Limb (tissue), 2 donors: Measurements from ENCODE around the gene TMEM82.

Experiments
- DNase-seq, 2 donors: peaks; one replicate each; pipeline ENCODE4 v3.0.0-alpha.2; 2016; ENCODE audit errors: extremely low spot score in 2 of 2

TMEM82 gene

GRCh38 chr1:15735304-15736037, 6.8 kb upstream of the TMEM82 start:
- no peak for DNase-seq

DNA sequence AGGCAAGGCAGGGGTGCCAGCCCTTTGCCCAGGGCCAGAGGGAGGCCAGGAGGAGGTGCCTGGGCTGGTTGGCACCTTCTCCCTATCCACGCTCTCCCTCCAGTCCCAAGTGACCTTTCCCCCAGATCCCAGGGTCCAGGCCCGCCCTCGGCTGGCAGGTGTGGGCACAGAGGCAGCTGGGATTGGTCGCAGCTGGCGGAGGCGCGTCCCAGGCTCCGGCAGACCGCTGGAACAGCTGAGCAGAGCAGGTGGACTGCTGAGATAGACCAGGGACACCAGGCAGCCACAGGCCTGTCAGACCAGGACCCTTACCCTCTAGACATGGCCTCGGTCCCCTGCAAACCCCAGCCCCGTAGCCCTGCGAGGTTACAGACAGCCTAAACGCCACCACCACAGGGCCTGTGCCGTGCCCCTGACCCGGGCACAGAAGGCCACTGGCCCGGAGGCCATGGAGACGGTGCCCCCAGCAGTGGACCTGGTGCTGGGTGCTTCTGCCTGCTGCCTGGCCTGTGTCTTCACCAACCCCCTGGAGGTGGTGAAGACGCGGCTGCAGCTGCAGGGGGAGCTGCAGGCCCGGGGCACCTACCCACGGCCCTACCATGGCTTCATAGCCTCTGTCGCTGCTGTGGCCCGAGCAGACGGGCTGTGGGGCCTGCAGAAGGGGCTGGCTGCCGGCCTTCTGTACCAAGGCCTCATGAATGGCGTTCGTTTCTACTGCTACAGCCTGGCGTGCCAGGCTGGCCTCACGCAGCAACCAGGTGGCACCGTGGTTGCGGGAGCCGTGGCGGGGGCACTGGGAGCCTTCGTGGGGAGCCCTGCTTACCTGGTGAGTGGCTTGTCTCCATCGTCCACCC, 6.0 kb upstream of the TMEM82 start, which contains the start of gene SLC25A34:
Gene SLC25A34, plus strand, starts transcription at position 221 of the 854 bp plus-strand sequence. Its CDS starts 228 bp downstream, at position 449.
- no peak for DNase-seq

- DNase-seq: no peak
Measured at GRCh38 chr1:15736892-15737261, 5.4 kb upstream of the TMEM82 start.

DNA sequence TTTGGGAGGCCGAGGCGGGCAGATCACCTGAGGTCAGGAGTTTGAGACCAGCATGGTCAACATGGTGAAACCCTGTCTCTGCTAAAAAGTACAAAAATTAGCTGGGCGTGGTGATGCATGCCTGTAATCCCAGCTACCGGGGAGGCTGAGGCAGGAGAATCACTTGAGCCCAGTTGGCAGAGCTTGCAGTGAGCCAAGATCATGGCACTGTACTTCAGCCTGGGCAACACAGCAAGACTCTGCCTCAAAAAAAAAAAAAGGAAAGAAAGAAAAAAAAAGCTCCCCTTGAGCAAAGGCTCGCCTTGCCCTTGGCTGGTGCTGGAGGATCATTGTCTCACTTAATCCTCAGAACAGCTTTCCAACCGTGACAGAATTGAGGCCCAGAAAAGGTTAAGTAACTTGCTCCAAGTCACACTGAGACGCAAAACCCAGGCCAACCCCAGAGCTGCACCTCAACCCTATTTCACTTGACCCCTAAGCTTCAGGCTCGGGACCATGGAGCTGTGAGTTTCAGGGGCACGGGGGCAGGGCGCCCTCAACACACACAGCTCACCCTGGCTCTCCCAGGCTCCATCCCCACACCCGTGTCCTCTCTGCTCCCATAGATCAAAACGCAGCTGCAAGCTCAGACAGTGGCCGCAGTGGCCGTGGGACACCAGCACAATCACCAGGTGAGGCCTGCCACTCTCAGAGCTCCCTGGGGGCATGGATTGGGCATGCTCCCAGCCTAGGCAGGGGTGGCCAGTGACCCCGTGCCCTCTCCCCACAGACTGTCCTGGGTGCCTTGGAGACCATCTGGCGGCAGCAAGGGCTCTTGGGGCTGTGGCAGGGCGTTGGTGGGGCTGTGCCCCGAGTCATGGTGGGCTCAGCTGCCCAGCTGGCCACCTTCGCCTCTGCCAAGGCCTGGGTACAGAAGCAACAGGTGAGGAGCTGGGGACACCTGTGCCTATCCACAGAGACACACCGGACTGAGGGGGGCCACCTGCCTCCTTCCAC, 4.7 kb upstream of the TMEM82 start:
- DNase-seq: no peak

DNA sequence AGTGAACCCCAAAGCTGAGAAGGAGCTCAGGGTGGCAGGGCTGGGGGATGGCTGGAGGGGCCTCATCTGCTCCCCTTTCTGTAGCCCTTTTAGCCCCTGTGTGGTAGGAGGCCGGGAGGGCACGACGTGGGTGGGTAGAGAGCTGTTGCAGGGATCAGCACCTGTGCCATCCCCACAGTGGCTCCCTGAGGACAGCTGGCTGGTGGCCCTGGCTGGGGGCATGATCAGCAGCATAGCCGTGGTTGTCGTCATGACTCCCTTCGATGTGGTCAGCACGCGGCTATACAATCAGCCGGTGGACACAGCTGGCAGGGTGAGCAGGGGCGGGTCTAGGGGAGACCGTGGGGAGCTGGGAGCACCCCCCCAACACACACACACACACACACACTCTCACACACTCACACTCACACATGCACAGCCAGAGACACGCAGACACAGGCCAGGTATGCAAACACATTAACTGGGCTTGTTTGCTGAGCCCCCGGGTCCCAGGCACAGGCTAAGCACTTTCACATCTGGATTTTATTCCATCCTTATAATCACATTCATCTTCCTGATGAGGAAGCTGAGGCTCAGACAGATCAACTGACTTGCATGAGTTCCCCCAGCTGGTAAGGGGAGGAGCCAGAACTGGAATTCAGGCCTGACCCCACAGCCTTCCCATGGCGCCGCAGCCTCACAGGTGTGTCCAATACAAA, 3.7 kb upstream of the TMEM82 start:
- no peak for DNase-seq

DNA sequence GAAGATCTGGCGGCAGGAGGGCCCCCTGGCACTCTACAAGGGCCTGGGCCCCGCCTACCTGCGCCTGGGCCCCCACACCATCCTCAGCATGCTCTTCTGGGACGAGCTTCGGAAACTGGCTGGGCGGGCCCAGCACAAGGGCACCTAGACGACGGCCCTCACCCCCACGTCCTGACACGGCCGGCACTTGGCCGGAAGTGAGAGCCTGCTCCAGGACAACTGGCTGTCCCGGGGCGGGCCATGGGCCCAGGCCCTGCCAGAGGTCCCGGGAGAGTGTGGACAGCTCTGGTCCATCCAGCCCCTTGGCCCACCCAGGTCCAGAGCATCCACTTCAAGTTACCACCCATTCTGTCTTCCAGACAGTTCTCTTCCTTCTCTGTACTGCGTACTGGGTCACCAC, 3.0 kb upstream of the TMEM82 start:
- DNase-seq: no peak

DNA sequence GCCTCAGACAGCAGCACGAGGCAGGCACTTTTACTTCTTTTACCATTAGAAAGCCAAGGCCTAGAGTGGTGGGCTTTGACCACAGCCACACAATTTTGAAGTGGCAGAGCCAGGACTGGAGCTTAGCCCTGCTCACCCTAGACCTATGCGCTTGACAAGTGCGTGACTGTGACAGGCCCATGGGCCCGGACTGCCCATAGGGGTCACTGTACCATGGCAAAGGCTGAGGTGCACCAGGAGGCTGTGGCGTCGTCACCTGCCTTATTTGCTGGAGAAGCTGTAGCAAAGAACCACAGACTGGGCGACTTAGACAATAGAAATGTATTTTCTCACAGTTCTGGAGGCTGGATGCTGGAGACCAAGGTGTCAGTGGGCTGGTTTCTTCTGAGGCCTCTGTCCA, 2.6 kb upstream of the TMEM82 start:
- DNase-seq: no peak

DNA sequence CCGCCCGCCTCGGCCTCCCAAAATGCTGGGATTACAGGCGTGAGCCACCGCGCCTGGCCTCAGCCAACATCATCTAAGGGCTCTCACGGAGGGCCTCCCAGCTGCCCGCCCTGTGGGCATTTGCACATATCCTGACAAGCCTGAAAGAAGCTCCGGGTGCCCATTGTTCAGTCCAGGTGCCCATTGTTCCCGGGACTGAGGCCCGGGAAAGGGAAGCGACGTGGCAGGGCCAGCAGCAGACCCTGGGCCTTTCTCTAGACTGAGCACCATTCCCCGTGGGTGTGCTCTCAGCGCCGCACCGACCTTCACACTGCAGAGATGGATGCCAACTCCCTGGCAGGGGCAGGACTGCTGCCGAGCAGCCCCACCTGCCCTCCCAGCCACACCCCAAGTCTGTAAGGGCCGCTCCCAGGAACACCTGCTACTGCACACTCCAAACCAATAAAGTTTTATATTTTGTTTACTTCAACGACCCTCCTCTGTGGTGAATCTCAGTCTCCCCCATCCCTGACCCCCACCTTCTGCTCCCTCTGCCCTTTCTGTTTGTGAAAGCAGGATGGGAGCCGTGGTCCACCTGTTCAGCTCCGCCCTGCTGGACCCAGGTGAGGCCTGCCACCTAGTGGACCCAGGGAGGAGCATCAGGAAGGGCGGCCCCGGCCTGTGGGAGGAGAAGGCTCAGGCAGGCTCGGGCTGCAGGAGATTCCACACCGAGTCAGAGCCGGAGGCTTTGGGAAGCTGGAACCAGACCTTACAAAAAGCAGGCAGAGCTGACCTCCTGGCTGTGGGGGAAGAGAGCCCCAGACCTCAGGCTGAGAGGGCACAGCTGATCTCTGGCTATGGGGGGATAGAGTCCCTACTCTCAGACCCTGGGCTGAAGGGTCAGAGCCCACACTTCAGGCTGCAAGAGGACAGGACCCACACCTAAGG, 1.1 kb upstream of the TMEM82 start:
- peak; percentile 36 to 80 for DNase-seq

DNA sequence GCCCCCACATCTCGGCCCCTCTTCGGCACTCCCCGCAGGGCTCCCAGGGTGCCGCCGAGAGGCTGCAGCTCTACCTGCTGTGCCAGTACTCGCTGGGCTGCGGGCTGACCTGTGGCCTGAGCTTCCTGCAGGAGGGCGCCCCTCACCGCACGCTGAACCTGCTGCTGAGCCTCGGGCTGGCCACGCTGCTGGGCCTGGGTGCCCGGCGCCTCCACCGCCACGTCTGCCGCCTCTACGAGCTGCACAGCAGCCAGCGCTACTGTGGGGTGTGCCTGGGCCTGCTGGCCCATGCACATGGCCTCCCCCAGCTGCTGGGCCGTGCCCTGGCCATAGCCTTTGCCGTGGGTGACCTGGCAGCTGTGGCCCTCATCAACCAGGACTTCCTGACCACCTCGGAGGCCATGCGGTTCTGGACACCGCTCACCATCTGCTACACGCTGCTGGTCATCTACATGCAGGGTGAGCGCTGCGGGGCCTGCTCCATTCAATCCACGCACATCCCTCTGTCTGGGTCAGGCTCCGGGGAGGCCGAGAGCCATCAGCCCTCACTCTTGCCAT, 1.9 kb downstream of the TMEM82 start:
- DNase-seq: no peak

DNA sequence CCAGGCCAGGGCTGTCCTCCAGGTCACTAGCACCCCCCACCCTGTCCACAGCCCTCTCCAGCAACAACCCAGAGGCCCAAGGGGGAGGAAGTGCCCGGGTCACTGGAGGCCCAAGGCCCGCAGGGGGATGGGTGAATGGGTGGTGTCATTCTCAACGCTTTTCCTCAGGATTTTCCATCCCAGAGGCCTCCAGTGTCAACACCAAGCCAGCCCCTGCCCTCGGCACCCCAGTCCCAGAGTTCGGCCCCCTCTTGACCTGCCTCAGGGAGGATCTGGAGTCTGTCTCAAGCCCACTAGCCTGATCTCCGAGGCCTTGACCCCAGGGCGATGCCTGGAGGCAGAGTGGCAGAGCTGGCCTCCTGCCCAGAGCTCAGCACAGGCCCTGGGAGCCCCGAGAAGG, 5.1 kb downstream of the TMEM82 start:
- DNase-seq: no peak

DNA sequence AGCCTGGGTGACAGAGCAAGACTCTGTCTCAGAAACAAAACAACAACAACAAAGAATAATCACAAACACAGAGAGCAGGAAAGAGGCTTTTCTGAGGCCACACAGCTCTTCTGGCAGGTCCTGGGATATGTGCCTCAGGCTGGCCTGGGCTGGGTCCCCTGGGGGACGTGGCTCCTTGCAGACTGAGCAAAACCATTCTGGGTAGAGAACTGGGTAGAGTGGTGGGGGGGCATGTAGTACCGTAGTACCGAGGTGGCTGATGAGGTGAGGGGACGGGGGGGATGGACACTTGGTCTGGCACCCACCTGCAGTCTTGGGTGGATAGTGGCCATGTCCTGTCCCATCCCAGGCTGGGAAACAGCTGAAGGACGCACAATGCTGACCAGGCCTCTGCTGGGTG, 6.0 kb downstream of the TMEM82 start:
- DNase-seq: no peak

- no peak for DNase-seq
Measured at GRCh38 chr1:15748690-15749398, 6.5 kb downstream of the TMEM82 start.

DNA sequence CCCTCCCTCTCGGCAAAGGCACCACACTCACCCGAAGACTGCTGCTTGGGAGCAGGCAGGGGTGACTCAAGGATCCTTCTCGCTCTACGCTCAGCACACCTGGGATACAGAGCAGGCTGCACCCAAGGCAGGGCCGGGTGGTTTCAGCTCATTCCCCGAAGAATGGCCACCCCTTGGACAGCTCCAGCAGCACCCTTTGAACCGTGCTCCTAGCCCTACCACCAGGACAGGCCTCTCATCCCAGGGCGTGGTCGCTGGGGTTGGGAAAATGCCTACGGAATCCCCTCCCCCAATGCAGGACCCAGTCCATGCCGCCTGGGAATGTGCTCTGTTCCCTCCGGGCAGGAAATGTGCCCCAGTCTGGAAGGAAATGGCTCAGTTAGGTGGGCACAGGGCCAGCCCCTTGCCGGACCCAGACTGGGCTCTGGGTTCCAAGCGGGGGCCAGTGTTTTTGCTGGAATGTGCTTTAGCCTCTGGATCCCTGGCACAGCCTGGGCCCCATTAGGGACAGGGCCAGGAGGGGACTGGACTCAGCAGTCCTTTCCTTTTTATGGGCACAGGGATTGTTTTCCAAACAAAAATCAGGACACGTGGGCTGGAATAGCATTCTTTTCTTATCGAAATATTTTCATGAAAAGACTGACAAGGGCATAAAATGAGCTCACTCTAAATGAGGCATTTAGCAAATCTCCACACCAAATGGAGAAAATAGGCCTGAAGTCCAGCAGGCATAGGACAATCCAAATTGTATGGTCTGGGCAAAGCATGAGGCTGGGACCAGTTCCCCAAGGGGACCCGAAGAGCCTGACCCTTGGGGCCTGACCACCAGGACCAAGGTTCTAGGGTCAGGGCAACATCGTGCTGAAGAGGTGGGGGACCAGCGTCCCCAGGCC, 7.3 kb downstream of the TMEM82 start:
- DNase-seq: no peak

DNA sequence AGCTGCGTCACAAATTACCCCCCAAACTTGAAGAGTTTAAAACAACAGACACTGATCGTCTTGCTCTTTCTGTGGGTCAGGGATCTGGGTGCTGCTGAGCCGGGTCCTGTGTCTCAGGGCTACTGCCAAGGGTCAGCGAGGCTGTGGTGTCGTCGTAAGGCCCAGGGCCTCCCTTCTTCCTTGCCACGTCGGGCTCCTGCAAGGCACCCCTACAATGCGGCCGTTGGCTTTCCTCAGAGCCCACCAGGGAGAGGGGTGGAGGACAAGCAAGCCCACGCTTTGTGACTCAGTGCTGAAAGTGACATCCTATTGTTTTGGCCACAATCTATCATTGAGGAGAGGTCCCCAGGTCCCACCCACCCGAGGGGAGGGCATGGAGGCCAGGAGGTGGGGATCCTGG, 8.6 kb downstream of the TMEM82 start:
- DNase-seq: no peak

GRCh38 chr1:15751717-15752116, 9.4 kb downstream of the TMEM82 start:
- DNase-seq: no peak

DNA sequence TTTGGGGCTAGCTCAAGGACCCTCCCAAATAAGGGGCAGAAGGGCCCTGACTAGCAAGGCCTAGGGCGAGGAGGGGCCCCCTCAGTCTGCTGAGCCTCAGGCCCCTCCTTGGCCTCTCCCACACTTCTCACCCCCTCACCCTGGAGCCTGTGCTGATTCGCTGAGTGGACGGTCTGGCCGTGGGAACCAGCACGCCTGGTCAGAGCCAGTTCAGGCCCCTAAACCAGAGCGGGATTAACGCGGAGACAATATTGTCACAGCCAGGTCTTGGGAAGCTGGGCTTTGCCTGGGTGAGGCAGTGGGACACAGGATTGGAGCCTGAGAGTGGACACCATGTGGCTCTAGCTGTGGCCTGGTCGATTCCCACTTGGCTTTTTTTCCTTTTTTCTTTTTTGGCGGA, 11.5 kb downstream of the TMEM82 start:
- DNase-seq: no peak

DNA sequence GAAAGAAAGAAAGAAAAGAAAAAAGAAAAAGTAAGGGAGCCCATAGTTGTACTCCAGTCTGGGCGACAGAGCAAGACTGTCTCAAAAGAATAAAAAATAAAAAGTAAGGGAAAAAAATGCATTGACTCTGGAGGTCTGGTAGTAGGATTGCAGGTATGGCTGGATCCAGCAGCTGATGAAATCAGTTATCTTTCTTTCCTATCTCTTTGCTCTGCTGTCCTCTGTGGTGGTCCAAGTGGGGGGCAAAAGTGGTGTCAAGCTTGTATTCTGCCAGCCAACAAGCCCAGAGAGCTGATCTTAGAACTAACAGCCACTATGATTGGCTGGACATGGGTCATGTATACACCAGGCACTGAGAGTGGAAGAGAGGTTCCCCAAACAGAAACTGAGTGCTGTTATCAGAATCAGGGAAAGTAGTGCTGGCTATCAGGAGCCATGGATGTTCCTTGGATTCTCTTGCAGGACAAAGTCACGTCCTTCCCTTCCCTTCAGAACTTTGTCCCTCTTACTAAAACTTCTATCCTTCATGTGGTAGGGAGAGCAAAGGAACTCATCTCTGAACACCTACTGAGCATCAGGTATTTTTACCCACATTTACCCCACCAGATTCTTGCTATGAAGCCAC, 12.8 kb downstream of the TMEM82 start:
- DNase-seq: no peak
